ENCODE measurements around the gene TTLL6.

DNA sequence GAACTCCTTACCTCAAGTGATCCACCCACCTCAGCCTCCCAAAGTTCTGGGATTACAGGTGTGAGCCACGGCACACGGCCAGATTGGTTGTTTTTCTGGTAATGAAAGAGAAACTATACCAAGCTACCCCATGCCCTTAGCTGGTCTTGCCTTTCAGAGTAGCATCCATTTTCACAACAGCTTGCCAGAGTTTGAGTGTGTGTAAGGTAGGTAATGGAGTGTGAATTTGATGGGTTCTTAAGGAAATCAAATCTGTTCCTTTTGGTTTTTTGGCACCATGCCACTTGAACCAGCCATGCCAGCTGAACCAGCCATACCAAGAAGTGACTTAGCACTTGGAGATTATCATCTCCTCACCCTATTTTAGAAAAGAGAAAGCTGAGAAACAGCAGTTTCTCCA is 18.9 kb upstream of the TTLL6 start:
- TF ChIP-seq RAD21 (conservative IDR thresholded peaks at IDR 0.05) (no peak), EZH2 (IDR thresholded peaks at IDR 0.05; ENCODE audit: borderline replicate concordance, insufficient read depth, low read length, poor library complexity, severe bottlenecking) (no peak), CTCF (IDR thresholded peaks at IDR 0.05; ENCODE audit: poor library complexity, severe bottlenecking) (no peak)
